DND-41 (cell line): ENCODE data around the gene WDR81.
A peak's percentile ranks its signal among the peaks of the same experiment; 100 is the strongest.

Experiments
- ATAC-seq: fragments of 200-7000 bp; cut with Tn5 transposase; 3 replicates; pipeline ENCODE4 v1.9.1; 2021; ENCODE audit warnings: low read depth; ENCODE audit not compliant: insufficient read depth
- DNase-seq: peaks from one replicate; pipeline ENCODE4 v3.0.0-alpha.2; 2020
- H2AFZ ChIP-seq: 2 replicates; pipeline ENCODE4 v1.6.0; 2012; ENCODE audit warnings: low read depth, low read length
- H3K27ac ChIP-seq: 2 replicates; pipeline ENCODE4 v1.5.1; 2012; ENCODE audit warnings: low read length, inconsistent platforms
- H3K27me3 ChIP-seq: fragments of 200-600 bp; sonication (generic); 2 replicates; pipeline ENCODE4 v1.6.0; 2012; ENCODE audit warnings: low read length, mild to moderate bottlenecking, inconsistent platforms; ENCODE audit not compliant: insufficient read depth, poor library complexity
- H3K36me3 ChIP-seq: 2 replicates; pipeline ENCODE4 v1.5.1; 2012; ENCODE audit warnings: low read length, inconsistent platforms; ENCODE audit not compliant: insufficient read depth
- H3K4me1 ChIP-seq: 2 replicates; pipeline ENCODE4 v1.5.1; 2012; ENCODE audit warnings: mild to moderate bottlenecking, low read length; ENCODE audit not compliant: insufficient read depth
- H3K4me2 ChIP-seq: 2 replicates; pipeline ENCODE4 v1.6.0; 2012; ENCODE audit warnings: mild to moderate bottlenecking, moderate library complexity, low read length, inconsistent platforms; ENCODE audit not compliant: insufficient read depth
- H3K4me3 ChIP-seq, 2 experiments: fragments of 200-600 bp in 1 of 2; shearing (Covaris generic) in 1 of 2; 2 replicates each; pipeline ENCODE4 v1.5.1; 2012 to 2016; ENCODE audit warnings: inconsistent platforms in 2 of 2, low read length in 2 of 2, mild to moderate bottlenecking in 2 of 2, low read depth in 1 of 2, moderate library complexity in 1 of 2
- H3K79me2 ChIP-seq: 2 replicates; pipeline ENCODE4 v1.6.0; 2012; ENCODE audit warnings: low read length, inconsistent platforms; ENCODE audit not compliant: insufficient read depth
- H3K9ac ChIP-seq: 2 replicates; pipeline ENCODE4 v1.6.0; 2012; ENCODE audit warnings: low read depth, mild to moderate bottlenecking, inconsistent platforms, low read length, moderate library complexity
- H3K9me3 ChIP-seq: 2 replicates; pipeline ENCODE4 v1.5.1; 2012; ENCODE audit warnings: low read length, moderate library complexity, mild to moderate bottlenecking, inconsistent platforms; ENCODE audit not compliant: insufficient read depth, severe bottlenecking
- H4K20me1 ChIP-seq: 2 replicates; pipeline ENCODE4 v1.6.0; 2012; ENCODE audit warnings: low read length; ENCODE audit not compliant: insufficient read depth
- EZH2 ChIP-seq: IDR thresholded peaks from 3 replicates; pipeline ENCODE4 v1.6.1; 2012; ENCODE audit warnings: borderline replicate concordance, low read depth, mild to moderate bottlenecking, moderate library complexity, low read length, inconsistent platforms; ENCODE audit not compliant: severe bottlenecking
- TF ChIP-seq, protein P1 (sequence below): IDR thresholded peaks from 2 replicates; pipeline ENCODE4 v1.5.1; 2012; ENCODE audit warnings: borderline replicate concordance, low read length, moderate library complexity, mild to moderate bottlenecking; ENCODE audit not compliant: poor library complexity, severe bottlenecking; ENCODE audit errors: extremely low read depth

WDR81 gene

DNA sequence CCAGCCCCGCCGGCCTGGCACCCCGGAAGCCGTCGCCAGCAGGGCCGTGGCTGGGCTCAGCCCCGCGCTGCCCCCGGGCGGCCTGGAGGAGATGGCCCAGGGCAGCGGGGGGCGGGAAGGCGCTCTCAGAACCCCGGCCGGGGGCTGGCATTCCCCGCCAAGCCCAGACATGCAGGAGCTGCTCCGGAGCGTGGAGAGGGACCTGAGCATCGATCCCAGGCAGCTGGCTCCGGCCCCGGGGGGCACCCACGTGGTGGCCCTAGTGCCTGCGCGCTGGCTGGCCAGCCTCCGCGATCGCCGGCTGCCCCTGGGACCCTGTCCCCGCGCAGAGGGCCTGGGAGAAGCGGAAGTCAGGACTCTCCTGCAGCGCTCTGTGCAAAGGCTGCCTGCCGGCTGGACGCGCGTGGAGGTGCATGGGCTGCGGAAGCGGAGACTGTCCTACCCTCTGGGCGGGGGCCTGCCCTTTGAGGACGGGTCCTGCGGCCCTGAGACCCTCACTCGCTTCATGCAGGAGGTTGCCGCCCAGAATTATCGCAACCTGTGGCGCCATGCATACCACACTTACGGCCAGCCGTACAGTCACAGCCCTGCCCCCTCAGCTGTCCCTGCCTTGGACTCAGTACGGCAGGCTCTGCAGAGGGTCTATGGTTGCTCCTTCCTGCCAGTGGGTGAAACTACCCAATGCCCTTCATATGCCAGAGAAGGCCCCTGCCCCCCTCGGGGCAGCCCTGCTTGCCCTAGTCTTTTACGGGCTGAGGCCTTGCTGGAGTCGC is 551 bp downstream of the WDR81 start:
- Histone ChIP-seq H3K27ac (peak overlapping the region; percentile 67), H4K20me1 (no peaks in the 10 kb centered on the region), H3K4me2 (peak overlapping the region; percentile 98), H3K4me1 (peaks cover 37% of the 10 kb centered on the region), H3K36me3 (peaks cover 14% of the 10 kb centered on the region), H3K27me3 (no peaks in the 10 kb centered on the region), H3K4me3 (peak overlapping the region; percentile 57 to 74; a peak in 3 of 4 replicates), H2AFZ (peak overlapping the region; percentile 87), H3K79me2 (peaks cover 23% of the 10 kb centered on the region), H3K9ac (peak overlapping the region; percentile 76), H3K9me3 (no peaks in the 10 kb centered on the region)
- TF ChIP-seq EZH2: no peak
- TF ChIP-seq, protein P1, sequence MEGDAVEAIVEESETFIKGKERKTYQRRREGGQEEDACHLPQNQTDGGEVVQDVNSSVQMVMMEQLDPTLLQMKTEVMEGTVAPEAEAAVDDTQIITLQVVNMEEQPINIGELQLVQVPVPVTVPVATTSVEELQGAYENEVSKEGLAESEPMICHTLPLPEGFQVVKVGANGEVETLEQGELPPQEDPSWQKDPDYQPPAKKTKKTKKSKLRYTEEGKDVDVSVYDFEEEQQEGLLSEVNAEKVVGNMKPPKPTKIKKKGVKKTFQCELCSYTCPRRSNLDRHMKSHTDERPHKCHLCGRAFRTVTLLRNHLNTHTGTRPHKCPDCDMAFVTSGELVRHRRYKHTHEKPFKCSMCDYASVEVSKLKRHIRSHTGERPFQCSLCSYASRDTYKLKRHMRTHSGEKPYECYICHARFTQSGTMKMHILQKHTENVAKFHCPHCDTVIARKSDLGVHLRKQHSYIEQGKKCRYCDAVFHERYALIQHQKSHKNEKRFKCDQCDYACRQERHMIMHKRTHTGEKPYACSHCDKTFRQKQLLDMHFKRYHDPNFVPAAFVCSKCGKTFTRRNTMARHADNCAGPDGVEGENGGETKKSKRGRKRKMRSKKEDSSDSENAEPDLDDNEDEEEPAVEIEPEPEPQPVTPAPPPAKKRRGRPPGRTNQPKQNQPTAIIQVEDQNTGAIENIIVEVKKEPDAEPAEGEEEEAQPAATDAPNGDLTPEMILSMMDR: peak; percentile 28
- ATAC-seq (no peak; the same call in 2 of the 3 replicates), DNase-seq (no peak)

DNA sequence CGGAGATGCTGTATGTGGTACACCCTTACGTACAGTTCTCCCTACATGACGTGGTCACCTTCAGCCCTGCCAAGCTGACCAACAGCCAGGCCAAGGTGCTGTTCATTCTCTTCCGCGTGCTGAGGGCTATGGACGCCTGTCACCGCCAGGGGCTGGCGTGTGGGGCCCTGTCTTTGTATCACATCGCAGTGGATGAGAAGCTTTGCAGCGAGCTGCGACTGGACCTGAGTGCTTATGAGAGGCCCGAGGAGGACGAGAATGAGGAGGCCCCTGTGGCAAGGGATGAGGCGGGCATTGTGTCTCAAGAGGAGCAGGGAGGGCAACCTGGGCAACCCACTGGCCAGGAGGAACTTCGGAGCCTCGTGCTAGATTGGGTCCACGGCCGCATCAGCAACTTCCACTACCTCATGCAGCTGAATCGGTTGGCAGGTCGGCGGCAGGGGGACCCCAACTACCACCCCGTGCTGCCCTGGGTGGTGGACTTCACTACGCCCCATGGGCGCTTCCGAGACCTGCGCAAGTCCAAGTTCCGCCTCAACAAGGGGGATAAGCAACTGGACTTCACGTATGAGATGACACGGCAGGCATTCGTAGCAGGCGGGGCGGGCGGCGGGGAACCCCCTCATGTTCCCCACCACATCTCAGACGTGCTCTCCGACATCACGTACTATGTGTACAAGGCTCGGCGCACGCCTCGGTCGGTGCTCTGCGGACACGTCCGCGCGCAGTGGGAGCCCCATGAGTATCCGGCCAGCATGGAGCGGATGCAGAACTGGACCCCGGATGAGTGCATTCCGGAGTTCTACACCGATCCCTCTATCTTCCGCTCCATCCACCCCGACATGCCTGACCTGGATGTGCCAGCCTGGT is 1.4 kb downstream of the WDR81 start:
- no peaks in the 10 kb centered on the region for H3K9me3 ChIP-seq
- H3K4me2 ChIP-seq: peak overlapping the region; percentile 98
- H3K9ac ChIP-seq: peak overlapping the region; percentile 76; the same call in 1 of the 2 replicates
- peaks cover 14% of the 10 kb centered on the region for H3K36me3 ChIP-seq
- no peaks in the 10 kb centered on the region for H3K27me3 ChIP-seq
- peaks cover 23% of the 10 kb centered on the region for H3K79me2 ChIP-seq
- ATAC-seq (no peak), DNase-seq (no peak)
- peak overlapping the region in 1 of 2 experiments; percentile 74; a peak in 2 of 4 replicates for H3K4me3 ChIP-seq
- H3K27ac ChIP-seq: no peak overlapping the region
- peaks cover 34% of the 10 kb centered on the region for H3K4me1 ChIP-seq
- no peak overlapping the region for H2AFZ ChIP-seq
- TF ChIP-seq, protein P1: no peak
- TF ChIP-seq EZH2: no peak
- no peaks in the 10 kb centered on the region for H4K20me1 ChIP-seq

DNA sequence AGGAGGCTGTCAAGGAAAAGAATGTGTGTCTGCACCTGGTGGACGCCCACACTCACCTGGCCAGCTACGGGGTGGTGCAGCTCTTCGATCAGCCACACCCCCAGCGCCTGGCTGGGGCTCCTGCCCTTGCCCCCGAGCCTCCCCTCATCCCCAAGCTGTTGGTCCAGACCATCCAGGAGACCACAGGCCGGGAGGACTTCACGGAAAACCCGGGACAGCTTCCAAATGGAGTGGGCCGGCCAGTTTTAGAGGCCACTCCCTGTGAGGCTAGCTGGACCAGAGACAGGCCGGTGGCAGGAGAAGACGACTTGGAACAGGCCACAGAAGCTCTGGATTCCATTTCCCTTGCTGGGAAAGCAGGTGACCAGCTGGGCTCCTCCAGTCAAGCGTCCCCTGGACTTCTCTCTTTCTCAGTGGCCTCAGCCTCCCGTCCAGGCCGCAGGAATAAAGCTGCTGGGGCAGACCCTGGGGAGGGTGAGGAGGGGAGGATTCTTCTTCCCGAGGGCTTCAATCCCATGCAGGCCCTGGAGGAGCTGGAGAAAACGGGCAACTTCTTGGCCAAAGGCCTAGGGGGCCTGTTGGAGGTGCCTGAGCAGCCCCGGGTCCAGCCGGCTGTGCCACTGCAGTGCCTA is 2.2 kb downstream of the WDR81 start:
- Histone ChIP-seq H4K20me1 (no peaks in the 10 kb centered on the region), H3K4me1 (peaks cover 34% of the 10 kb centered on the region), H3K4me3 (no peak overlapping the region), H3K9ac (no peak overlapping the region), H3K27me3 (no peaks in the 10 kb centered on the region), H3K9me3 (no peaks in the 10 kb centered on the region), H3K79me2 (peaks cover 23% of the 10 kb centered on the region), H3K36me3 (peaks cover 14% of the 10 kb centered on the region), H3K27ac (no peak overlapping the region), H3K4me2 (no peak overlapping the region), H2AFZ (no peak overlapping the region)
- no peak for DNase-seq
- no peak for TF ChIP-seq EZH2
- TF ChIP-seq, protein P1: no peak
- ATAC-seq: no peak
